ENCODE results near the gene ADGB. TPM values are rescaled to one million over a fixed set of nuclear protein-coding genes. Genes with fewer than 3 reads are reported as not detected.

Gene ADGB
- total RNA-seq, 1 donor from 2014 or later: not detected

DNA sequence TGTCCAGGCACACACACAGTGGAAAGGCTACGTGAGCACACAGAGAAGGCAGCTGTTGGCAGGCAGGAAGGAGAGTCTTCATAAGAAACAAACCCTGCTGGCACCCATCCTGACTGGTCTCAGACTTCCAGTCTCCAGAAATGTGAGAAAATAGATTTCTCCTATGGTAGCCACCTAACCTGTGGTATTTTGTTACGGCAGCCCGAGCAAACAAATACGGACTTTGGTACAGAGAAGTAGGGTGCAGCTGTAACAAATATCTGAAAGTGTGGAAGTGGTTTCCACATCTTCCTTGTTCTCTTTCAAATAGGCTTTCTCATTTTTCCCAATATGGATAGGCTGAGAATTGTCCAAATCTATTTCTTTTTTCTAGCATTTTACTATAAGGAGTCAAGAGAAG, 94.6 kb downstream of the ADGB start:
- no peaks in the 10 kb centered on the region for H3K27me3 Mint-ChIP-seq (ENCODE audit: unreplicated experiment)
- no peaks in the 10 kb centered on the region for H3K9me3 Mint-ChIP-seq (ENCODE audit: unreplicated experiment)
- H3K36me3 Mint-ChIP-seq (ENCODE audit: unreplicated experiment): no peaks in the 10 kb centered on the region
- no peaks in the 10 kb centered on the region for H3K4me1 Mint-ChIP-seq (ENCODE audit: low read depth, unreplicated experiment)
- TF ChIP-seq, protein P1, sequence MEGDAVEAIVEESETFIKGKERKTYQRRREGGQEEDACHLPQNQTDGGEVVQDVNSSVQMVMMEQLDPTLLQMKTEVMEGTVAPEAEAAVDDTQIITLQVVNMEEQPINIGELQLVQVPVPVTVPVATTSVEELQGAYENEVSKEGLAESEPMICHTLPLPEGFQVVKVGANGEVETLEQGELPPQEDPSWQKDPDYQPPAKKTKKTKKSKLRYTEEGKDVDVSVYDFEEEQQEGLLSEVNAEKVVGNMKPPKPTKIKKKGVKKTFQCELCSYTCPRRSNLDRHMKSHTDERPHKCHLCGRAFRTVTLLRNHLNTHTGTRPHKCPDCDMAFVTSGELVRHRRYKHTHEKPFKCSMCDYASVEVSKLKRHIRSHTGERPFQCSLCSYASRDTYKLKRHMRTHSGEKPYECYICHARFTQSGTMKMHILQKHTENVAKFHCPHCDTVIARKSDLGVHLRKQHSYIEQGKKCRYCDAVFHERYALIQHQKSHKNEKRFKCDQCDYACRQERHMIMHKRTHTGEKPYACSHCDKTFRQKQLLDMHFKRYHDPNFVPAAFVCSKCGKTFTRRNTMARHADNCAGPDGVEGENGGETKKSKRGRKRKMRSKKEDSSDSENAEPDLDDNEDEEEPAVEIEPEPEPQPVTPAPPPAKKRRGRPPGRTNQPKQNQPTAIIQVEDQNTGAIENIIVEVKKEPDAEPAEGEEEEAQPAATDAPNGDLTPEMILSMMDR (IDR thresholded peaks at IDR 0.05; ENCODE audit: partially characterized antibody, unreplicated experiment): no peak
- no peak overlapping the region for H3K4me3 Mint-ChIP-seq (ENCODE audit: unreplicated experiment)
- no peak overlapping the region for H3K27ac Mint-ChIP-seq (ENCODE audit: unreplicated experiment)
- DNase-seq: no peak

DNA sequence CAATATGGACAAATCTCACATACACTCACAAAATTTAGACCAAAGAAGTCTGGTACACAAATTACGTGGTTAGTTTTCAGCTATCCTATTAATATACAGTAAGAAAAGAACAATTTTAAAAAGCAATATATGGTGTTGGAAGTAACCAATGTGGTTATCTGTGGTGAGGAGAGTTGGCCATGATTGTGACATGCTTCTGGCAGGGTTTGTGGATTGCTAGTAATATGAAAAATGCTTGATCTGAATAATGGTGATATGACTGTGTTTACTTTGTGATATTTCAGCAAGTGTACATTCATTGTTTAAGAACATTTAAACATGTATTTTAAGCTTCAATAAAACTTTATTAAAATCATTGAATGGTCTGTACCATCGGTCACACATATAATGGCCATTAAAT, 99.1 kb downstream of the ADGB start:
- H3K4me1 Mint-ChIP-seq (ENCODE audit: low read depth, unreplicated experiment): no peaks in the 10 kb centered on the region

GRCh38 chr6:146700078-146700686, 101.4 kb downstream of the ADGB start:
- Mint-ChIP-seq H3K27me3 (ENCODE audit: unreplicated experiment) (no peaks in the 10 kb centered on the region), H3K27ac (ENCODE audit: unreplicated experiment) (no peak overlapping the region), H3K4me1 (ENCODE audit: low read depth, unreplicated experiment) (no peaks in the 10 kb centered on the region), H3K36me3 (ENCODE audit: unreplicated experiment) (no peaks in the 10 kb centered on the region), H3K9me3 (ENCODE audit: unreplicated experiment) (no peaks in the 10 kb centered on the region), H3K4me3 (ENCODE audit: unreplicated experiment) (no peak overlapping the region)
- TF ChIP-seq, protein P1 (IDR thresholded peaks at IDR 0.05; ENCODE audit: partially characterized antibody, unreplicated experiment): peak; percentile 78
- DNase-seq: no peak

More for the DNA sequence above, 99.1 kb downstream of the ADGB start:
- Mint-ChIP-seq H3K9me3 (ENCODE audit: unreplicated experiment) (no peaks in the 10 kb centered on the region), H3K36me3 (ENCODE audit: unreplicated experiment) (no peaks in the 10 kb centered on the region), H3K4me3 (ENCODE audit: unreplicated experiment) (no peak overlapping the region), H3K27ac (ENCODE audit: unreplicated experiment) (no peak overlapping the region), H3K27me3 (ENCODE audit: unreplicated experiment) (no peaks in the 10 kb centered on the region)
- TF ChIP-seq, protein P1 (IDR thresholded peaks at IDR 0.05; ENCODE audit: partially characterized antibody, unreplicated experiment): no peak
- no peak for DNase-seq

- TF ChIP-seq, protein P1 (IDR thresholded peaks at IDR 0.05; ENCODE audit: partially characterized antibody, unreplicated experiment): no peak
- no peak overlapping the region for H3K27ac Mint-ChIP-seq (ENCODE audit: unreplicated experiment)
- no peaks in the 10 kb centered on the region for H3K9me3 Mint-ChIP-seq (ENCODE audit: unreplicated experiment)
- no peaks in the 10 kb centered on the region for H3K36me3 Mint-ChIP-seq (ENCODE audit: unreplicated experiment)
- no peaks in the 10 kb centered on the region for H3K4me1 Mint-ChIP-seq (ENCODE audit: low read depth, unreplicated experiment)
- no peak overlapping the region for H3K4me3 Mint-ChIP-seq (ENCODE audit: unreplicated experiment)
- no peak for DNase-seq
- no peaks in the 10 kb centered on the region for H3K27me3 Mint-ChIP-seq (ENCODE audit: unreplicated experiment)
Measured at GRCh38 chr6:146701632-146702031, 102.9 kb downstream of the ADGB start.

DNA sequence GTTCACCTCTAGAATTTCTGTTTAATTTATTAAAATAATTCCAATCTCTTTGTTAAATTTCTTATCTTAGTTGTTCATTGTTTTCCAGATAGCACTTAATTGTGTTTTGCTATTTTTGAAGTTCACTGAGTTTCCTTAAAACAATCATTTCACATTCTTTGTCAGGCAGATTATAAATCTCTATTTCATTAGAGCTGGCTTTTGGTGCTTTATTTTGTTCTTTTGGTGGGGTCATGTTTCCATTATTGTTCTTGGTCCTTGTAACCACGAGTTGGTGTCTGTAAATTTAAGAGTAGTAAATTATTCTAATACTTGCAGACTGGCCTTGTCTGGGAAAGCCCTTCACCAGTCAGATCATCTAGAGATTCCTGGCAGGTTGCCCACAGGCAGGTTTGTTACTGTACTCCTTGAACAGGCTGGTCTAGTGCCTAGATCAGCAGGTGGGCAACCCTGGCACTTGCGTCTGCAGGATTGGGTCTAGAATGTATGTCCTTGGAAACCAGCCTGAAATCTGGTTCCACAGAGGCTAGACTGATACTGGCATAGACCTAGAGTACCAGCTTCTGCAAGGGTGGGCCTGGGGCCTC, 110.4 kb downstream of the ADGB start:
- Mint-ChIP-seq H3K36me3 (ENCODE audit: unreplicated experiment) (no peaks in the 10 kb centered on the region), H3K27ac (ENCODE audit: unreplicated experiment) (no peak overlapping the region), H3K4me1 (ENCODE audit: low read depth, unreplicated experiment) (no peaks in the 10 kb centered on the region), H3K4me3 (ENCODE audit: unreplicated experiment) (no peak overlapping the region), H3K27me3 (ENCODE audit: unreplicated experiment) (no peaks in the 10 kb centered on the region), H3K9me3 (ENCODE audit: unreplicated experiment) (no peaks in the 10 kb centered on the region)
- TF ChIP-seq, protein P1 (IDR thresholded peaks at IDR 0.05; ENCODE audit: partially characterized antibody, unreplicated experiment): no peak
- no peak for DNase-seq

Measured in glutamatergic neuron (in vitro differentiated cells).